HCT116 (cell line): Measurements from ENCODE around the gene RIN3. TPM values are rescaled to one million over a fixed set of nuclear protein-coding genes. Genes with fewer than 3 reads are reported as not detected.

Experiments
- ATAC-seq: fragments of 200-7000 bp; cut with Tn5 transposase; 2 replicates; pipeline ENCODE4 v1.9.1; 2020; ENCODE audit warnings: mild to moderate bottlenecking, moderate library complexity
- BruUV-seq: library from RNA; stranded (reverse); fragments of 400-500 nt; replicated peaks from 2 replicates; lab custom pipeline; 2021; lab: Mats Ljungman, UMichigan
- CTCF ChIA-PET: fragments of 300-600 bp; sonication (Branson Sonifier 250); formaldehyde crosslinking; loops from one replicate; lab custom pipeline; 2021; ENCODE audit warnings: antibody characterized with exemption; lab: Charles Lee
- POLR2A ChIA-PET: fragments of 300-600, 350-600 bp; sonication (Branson Sonifier 250); formaldehyde crosslinking; loops from one replicate; lab custom pipeline; 2021; ENCODE audit warnings: antibody characterized with exemption; lab: Charles Lee
- RAD21 ChIA-PET, 2 experiments: fragments of 300-600 bp; sonication (Branson Sonifier 250); formaldehyde crosslinking; loops; one replicate each; lab custom pipeline; 2023; ENCODE audit warnings: low total read pairs in 2 of 2; ENCODE audit not compliant: uncharacterized antibody in 2 of 2, unreplicated experiment in 2 of 2, low non-redundant PET in 1 of 2; lab: Charles Lee
- DNase-seq: peaks from one replicate; pipeline ENCODE4 v3.0.0-alpha.2; 2010; ENCODE audit warnings: low read depth, low spot score
- H2AFZ ChIP-seq: fragments of 200-600 bp; shearing (Covaris generic), sonication (generic); 2 replicates; pipeline ENCODE4 v1.6.1; 2017; ENCODE audit warnings: low read depth, mixed run types, mixed read lengths, antibody characterized with exemption, low read length; ENCODE audit not compliant: poor library complexity, severe bottlenecking
- H3K27ac ChIP-seq: 2 replicates; pipeline ENCODE4 v1.5.1; 2012; ENCODE audit warnings: low read depth, low read length
- H3K27me3 ChIP-seq: fragments of 200-600 bp; sonication (generic); 2 replicates; pipeline ENCODE4 v1.6.1; 2016; ENCODE audit warnings: mixed run types, low read length, mixed read lengths; ENCODE audit not compliant: insufficient read depth
- H3K36me3 ChIP-seq, 2 experiments: fragments of 200-500 bp in 1 of 2; fragments of 200-600 bp in 1 of 2; sonication (Bioruptor generic) in 1 of 2; sonication (generic) in 1 of 2; 2 replicates each; pipeline versions ENCODE4 v1.5.1 to v1.6.1; 2014 to 2016; ENCODE audit warnings: low read length in 2 of 2, inconsistent platforms in 1 of 2, mixed read lengths in 1 of 2, mixed run types in 1 of 2; ENCODE audit not compliant: insufficient read depth in 2 of 2, control insufficient read depth in 1 of 2
- H3K4me1 ChIP-seq, 2 experiments: fragments of 200-600 bp in 1 of 2; sonication (generic) in 1 of 2; 2 replicates each; pipeline versions ENCODE4 v1.5.1 to v1.6.1; 2012 to 2017; ENCODE audit warnings: low read length in 2 of 2, inconsistent platforms in 1 of 2, mild to moderate bottlenecking in 1 of 2, mixed read lengths in 1 of 2, mixed run types in 1 of 2, moderate library complexity in 1 of 2; ENCODE audit not compliant: insufficient read depth in 2 of 2, control insufficient read depth in 1 of 2
- H3K4me2 ChIP-seq: fragments of 200-600 bp; sonication (generic); 2 replicates; pipeline ENCODE4 v1.6.1; 2017; ENCODE audit warnings: mixed run types, low read length, mixed read lengths
- H3K4me3 ChIP-seq, 2 experiments: fragments of 200-600 bp in 1 of 2; sonication (generic) in 1 of 2; replicated peaks in 1 of 2; 2 replicates each; pipeline ENCODE4 v1.5.1; 2011 to 2016; ENCODE audit warnings: low read length in 2 of 2, control low read depth in 1 of 2, low read depth in 1 of 2, mild to moderate bottlenecking in 1 of 2, mixed read lengths in 1 of 2, mixed run types in 1 of 2
- H3K79me2 ChIP-seq: fragments of 200-600 bp; sonication (generic); 2 replicates; pipeline ENCODE4 v1.6.1; 2017; ENCODE audit warnings: mild to moderate bottlenecking, mixed run types, low read length, moderate library complexity, mixed read lengths; ENCODE audit not compliant: insufficient read depth
- H3K9ac ChIP-seq: fragments of 200-600 bp; sonication (generic); 2 replicates; pipeline ENCODE4 v1.6.1; 2016; ENCODE audit warnings: low read length, mixed read lengths
- H3K9me2 ChIP-seq: fragments of 200-600 bp; sonication (generic), shearing (Covaris generic); 2 replicates; pipeline ENCODE4 v1.6.1; 2017; ENCODE audit warnings: mixed run types, mild to moderate bottlenecking, moderate library complexity; ENCODE audit not compliant: insufficient read depth
- H3K9me3 ChIP-seq, 2 experiments: fragments of 200-500 bp in 1 of 2; fragments of 200-600 bp in 1 of 2; sonication (Bioruptor generic) in 1 of 2; sonication (generic) in 1 of 2; 2 replicates each; pipeline ENCODE4 v1.6.1; 2014 to 2017; ENCODE audit warnings: low read length in 2 of 2, mixed read lengths in 2 of 2, inconsistent platforms in 1 of 2, low read depth in 1 of 2, mild to moderate bottlenecking in 1 of 2, mixed run types in 1 of 2, moderate library complexity in 1 of 2; ENCODE audit not compliant: control insufficient read depth in 1 of 2, insufficient read depth in 1 of 2
- H4K20me1 ChIP-seq: fragments of 200-600 bp; sonication (generic), shearing (Covaris generic); 2 replicates; pipeline ENCODE4 v1.6.1; 2017; ENCODE audit warnings: mixed run types, mild to moderate bottlenecking, moderate library complexity; ENCODE audit not compliant: insufficient read depth
- CBX3 ChIP-seq: IDR thresholded peaks from 2 replicates; pipeline ENCODE4 v1.6.1; 2012; ENCODE audit warnings: low read depth
- EGR1 ChIP-seq: IDR thresholded peaks from 2 replicates; pipeline ENCODE4 v1.6.1; 2012; ENCODE audit warnings: low read depth
- ELF1 ChIP-seq: IDR thresholded peaks from 2 replicates; pipeline ENCODE4 v1.6.1; 2012; ENCODE audit warnings: low read depth, borderline replicate concordance
- EZH2 ChIP-seq: fragments of 200-600 bp; sonication (generic); IDR thresholded peaks from 2 replicates; pipeline ENCODE4 v1.6.1; 2017; ENCODE audit warnings: antibody characterized with exemption, mixed run types
- EZH2phosphoT487 ChIP-seq: fragments of 200-600 bp; IDR thresholded peaks from 2 replicates; pipeline ENCODE4 v1.6.1; 2018; ENCODE audit warnings: antibody characterized with exemption, borderline replicate concordance
- FOSL1 ChIP-seq: IDR thresholded peaks from 2 replicates; pipeline ENCODE4 v1.6.1; 2012; ENCODE audit warnings: low read depth
- JUND ChIP-seq: IDR thresholded peaks from 2 replicates; pipeline ENCODE4 v1.6.1; 2012
- POLR2AphosphoS5 ChIP-seq: IDR thresholded peaks from 2 replicates; pipeline ENCODE4 v1.6.1; 2011; ENCODE audit warnings: mild to moderate bottlenecking, low read depth, low read length, moderate library complexity
- RAD21 ChIP-seq: IDR thresholded peaks from 2 replicates; pipeline ENCODE4 v1.6.1; 2012; ENCODE audit warnings: low read depth, mild to moderate bottlenecking
- SIN3A ChIP-seq: IDR thresholded peaks from 2 replicates; pipeline ENCODE4 v1.6.1; 2012; ENCODE audit warnings: low read depth
- SP1 ChIP-seq: IDR thresholded peaks from 2 replicates; pipeline ENCODE4 v1.6.1; 2012; ENCODE audit warnings: low read depth
- SRF ChIP-seq: IDR thresholded peaks from 2 replicates; pipeline ENCODE4 v1.6.1; 2012; ENCODE audit warnings: low read depth
- YY1 ChIP-seq: IDR thresholded peaks from 2 replicates; pipeline ENCODE4 v1.6.1; 2011; ENCODE audit warnings: low read length, low read depth, moderate library complexity, mild to moderate bottlenecking; ENCODE audit not compliant: insufficient replicate concordance; ENCODE audit errors: extremely low read depth
- ZNF274 ChIP-seq: fragments of 200-500 bp; sonication (Bioruptor generic); IDR thresholded peaks from 2 replicates; pipeline ENCODE4 v1.6.1; 2014; ENCODE audit warnings: mild to moderate bottlenecking, low read depth, low read length, inconsistent platforms
- intact Hi-C: fragments of 100-400 bp; cut with micrococcal nuclease; formaldehyde crosslinking; loops from 2 replicates; pipeline ENCODE4 v1.10.0; 2022
- total RNA-seq: library from RNA; stranded (reverse); gene quantifications from one replicate; pipeline ENCODE4 v1.2.1, GENCODE V29; 2021; ENCODE audit not compliant: unreplicated experiment
- TF ChIP-seq, protein P1 (sequence below): IDR thresholded peaks from 2 replicates; pipeline ENCODE4 v1.6.1; 2012; ENCODE audit warnings: low read depth
- TF ChIP-seq, protein P2 (sequence below), 3 experiments: fragments of 200-600 bp in 1 of 3; sonication (generic) in 1 of 3; IDR thresholded peaks in 2 of 3; conservative IDR thresholded peaks in 1 of 3; 2 replicates each; pipeline ENCODE4 v1.5.1; 2012 to 2017; ENCODE audit warnings: low read depth in 2 of 3, low read length in 2 of 3, antibody characterized with exemption in 1 of 3, borderline replicate concordance in 1 of 3, control low read depth in 1 of 3, mild to moderate bottlenecking in 1 of 3, mixed read lengths in 1 of 3, mixed run types in 1 of 3, moderate library complexity in 1 of 3; ENCODE audit not compliant: insufficient read depth in 1 of 3
- TF ChIP-seq, protein P3 (sequence below): IDR thresholded peaks from 2 replicates; pipeline ENCODE4 v1.6.1; 2012

The RIN3 gene
- total RNA-seq, 1 experiment from 2014 or later: 22.2 TPM

DNA sequence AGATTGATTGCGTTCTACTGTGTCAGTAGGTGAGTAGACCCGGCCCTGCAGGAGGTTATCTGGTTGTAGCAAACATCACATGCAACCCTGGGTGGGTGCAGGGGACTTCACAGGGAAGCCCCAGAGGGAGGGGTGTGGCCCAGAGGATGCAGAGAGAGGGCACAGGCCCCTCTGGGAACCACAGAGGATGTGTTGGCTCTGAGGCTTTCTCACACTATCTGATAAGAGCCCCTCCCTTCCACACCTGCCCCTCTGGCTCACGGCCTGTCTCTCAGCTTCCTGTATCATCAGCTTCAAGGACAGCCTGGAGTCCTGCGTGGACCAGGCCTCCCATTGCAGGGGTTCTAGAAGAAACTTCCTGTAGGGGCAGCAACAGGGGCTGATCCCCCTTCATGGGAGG, 101.9 kb downstream of the RIN3 start:
- no peaks in the 10 kb centered on the region; the same call in 1 of the 2 replicates for H3K79me2 ChIP-seq
- DNase-seq: no peak
- RAD21 ChIA-PET: no interaction called here
- no peak overlapping the region for H3K9ac ChIP-seq
- no peak overlapping the region for H3K4me3 ChIP-seq
- H2AFZ ChIP-seq: no peak overlapping the region
- H3K9me3 ChIP-seq: no peaks in the 10 kb centered on the region
- intact Hi-C loops: no loop called here
- TF ChIP-seq ZNF274: no peak
- no peak for TF ChIP-seq SIN3A
- no peak for TF ChIP-seq SP1
- TF ChIP-seq YY1: no peak
- no peak for TF ChIP-seq EGR1
- no peak for TF ChIP-seq EZH2
- TF ChIP-seq, all 23 proteins: peak for 0
- no peaks in the 10 kb centered on the region for H3K9me2 ChIP-seq
- no peak overlapping the region for H3K4me2 ChIP-seq
- no peaks in the 10 kb centered on the region for H3K27me3 ChIP-seq
- ChIA-PET POLR2A (no interaction called here), CTCF (no interaction called here)
- no TSS peak for BruUV-seq
- no peaks in the 10 kb centered on the region for H3K36me3 ChIP-seq
- H3K4me1 ChIP-seq: no peaks in the 10 kb centered on the region
- ATAC-seq: no peak
- H4K20me1 ChIP-seq: no peaks in the 10 kb centered on the region
- H3K27ac ChIP-seq: no peak overlapping the region

DNA sequence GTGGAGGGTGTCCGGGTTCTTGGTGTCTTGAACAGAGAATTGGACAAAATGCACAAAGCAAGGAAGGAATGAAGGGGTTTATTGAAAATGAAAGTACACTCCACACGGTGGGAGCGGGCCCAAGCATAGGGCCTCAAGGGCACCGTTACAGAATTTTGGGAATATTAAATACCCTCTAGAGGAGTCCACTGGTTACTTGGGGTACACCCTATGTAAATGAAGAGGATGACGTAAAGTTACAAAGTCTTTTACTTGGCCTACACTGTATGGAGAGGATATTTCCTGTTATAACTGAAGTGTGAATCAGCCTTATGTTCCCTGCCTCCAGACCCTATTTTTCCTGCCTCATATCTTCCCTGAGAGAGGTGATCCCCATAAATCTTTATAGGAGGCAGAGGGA, 102.6 kb downstream of the RIN3 start:
- H3K27ac ChIP-seq: no peak overlapping the region
- no peak overlapping the region for H2AFZ ChIP-seq
- H3K36me3 ChIP-seq: no peaks in the 10 kb centered on the region
- ChIA-PET RAD21 (no interaction called here), POLR2A (no interaction called here), CTCF (no interaction called here)
- no peaks in the 10 kb centered on the region for H3K4me1 ChIP-seq
- DNase-seq (no peak), ATAC-seq (no peak)
- BruUV-seq: no TSS peak
- H3K4me3 ChIP-seq: no peak overlapping the region
- H3K9me3 ChIP-seq: no peaks in the 10 kb centered on the region
- H3K27me3 ChIP-seq: no peaks in the 10 kb centered on the region
- no peaks in the 10 kb centered on the region; the same call in 1 of the 2 replicates for H3K79me2 ChIP-seq
- no peaks in the 10 kb centered on the region for H4K20me1 ChIP-seq
- H3K9ac ChIP-seq: no peak overlapping the region
- intact Hi-C loops: no loop called here
- no peaks in the 10 kb centered on the region for H3K9me2 ChIP-seq
- no peak overlapping the region for H3K4me2 ChIP-seq
- TF ChIP-seq JUND: no peak
- no peak for TF ChIP-seq SIN3A
- TF ChIP-seq CBX3: no peak
- TF ChIP-seq EZH2: no peak
- TF ChIP-seq, protein P1, sequence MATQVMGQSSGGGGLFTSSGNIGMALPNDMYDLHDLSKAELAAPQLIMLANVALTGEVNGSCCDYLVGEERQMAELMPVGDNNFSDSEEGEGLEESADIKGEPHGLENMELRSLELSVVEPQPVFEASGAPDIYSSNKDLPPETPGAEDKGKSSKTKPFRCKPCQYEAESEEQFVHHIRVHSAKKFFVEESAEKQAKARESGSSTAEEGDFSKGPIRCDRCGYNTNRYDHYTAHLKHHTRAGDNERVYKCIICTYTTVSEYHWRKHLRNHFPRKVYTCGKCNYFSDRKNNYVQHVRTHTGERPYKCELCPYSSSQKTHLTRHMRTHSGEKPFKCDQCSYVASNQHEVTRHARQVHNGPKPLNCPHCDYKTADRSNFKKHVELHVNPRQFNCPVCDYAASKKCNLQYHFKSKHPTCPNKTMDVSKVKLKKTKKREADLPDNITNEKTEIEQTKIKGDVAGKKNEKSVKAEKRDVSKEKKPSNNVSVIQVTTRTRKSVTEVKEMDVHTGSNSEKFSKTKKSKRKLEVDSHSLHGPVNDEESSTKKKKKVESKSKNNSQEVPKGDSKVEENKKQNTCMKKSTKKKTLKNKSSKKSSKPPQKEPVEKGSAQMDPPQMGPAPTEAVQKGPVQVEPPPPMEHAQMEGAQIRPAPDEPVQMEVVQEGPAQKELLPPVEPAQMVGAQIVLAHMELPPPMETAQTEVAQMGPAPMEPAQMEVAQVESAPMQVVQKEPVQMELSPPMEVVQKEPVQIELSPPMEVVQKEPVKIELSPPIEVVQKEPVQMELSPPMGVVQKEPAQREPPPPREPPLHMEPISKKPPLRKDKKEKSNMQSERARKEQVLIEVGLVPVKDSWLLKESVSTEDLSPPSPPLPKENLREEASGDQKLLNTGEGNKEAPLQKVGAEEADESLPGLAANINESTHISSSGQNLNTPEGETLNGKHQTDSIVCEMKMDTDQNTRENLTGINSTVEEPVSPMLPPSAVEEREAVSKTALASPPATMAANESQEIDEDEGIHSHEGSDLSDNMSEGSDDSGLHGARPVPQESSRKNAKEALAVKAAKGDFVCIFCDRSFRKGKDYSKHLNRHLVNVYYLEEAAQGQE: no peak
- no peak for TF ChIP-seq FOSL1
- TF ChIP-seq EZH2phosphoT487: no peak
- TF ChIP-seq, protein P2, sequence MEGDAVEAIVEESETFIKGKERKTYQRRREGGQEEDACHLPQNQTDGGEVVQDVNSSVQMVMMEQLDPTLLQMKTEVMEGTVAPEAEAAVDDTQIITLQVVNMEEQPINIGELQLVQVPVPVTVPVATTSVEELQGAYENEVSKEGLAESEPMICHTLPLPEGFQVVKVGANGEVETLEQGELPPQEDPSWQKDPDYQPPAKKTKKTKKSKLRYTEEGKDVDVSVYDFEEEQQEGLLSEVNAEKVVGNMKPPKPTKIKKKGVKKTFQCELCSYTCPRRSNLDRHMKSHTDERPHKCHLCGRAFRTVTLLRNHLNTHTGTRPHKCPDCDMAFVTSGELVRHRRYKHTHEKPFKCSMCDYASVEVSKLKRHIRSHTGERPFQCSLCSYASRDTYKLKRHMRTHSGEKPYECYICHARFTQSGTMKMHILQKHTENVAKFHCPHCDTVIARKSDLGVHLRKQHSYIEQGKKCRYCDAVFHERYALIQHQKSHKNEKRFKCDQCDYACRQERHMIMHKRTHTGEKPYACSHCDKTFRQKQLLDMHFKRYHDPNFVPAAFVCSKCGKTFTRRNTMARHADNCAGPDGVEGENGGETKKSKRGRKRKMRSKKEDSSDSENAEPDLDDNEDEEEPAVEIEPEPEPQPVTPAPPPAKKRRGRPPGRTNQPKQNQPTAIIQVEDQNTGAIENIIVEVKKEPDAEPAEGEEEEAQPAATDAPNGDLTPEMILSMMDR (IDR thresholded peaks at IDR 0.05 in 2 of 3, conservative IDR thresholded peaks at IDR 0.05 in 1 of 3; ENCODE audit: borderline replicate concordance in 1 of 3, insufficient read depth in 1 of 3, low read depth in 2 of 3, low read length in 2 of 3): no peak
- TF ChIP-seq RAD21: no peak
- TF ChIP-seq, protein P3, sequence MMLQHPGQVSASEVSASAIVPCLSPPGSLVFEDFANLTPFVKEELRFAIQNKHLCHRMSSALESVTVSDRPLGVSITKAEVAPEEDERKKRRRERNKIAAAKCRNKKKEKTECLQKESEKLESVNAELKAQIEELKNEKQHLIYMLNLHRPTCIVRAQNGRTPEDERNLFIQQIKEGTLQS: no peak
- no peak for TF ChIP-seq ELF1
- TF ChIP-seq POLR2AphosphoS5: no peak
- no peak for TF ChIP-seq EGR1
- no peak for TF ChIP-seq SRF
